Measurements from ENCODE around the gene ACSF3. TPM values are rescaled to one million over a fixed set of nuclear protein-coding genes. Genes with fewer than 3 reads are reported as not detected.

Gene ACSF3
- total RNA-seq, 4 donors from 2014 or later: 17.8 to 20.7 (median 19.4) TPM

DNA sequence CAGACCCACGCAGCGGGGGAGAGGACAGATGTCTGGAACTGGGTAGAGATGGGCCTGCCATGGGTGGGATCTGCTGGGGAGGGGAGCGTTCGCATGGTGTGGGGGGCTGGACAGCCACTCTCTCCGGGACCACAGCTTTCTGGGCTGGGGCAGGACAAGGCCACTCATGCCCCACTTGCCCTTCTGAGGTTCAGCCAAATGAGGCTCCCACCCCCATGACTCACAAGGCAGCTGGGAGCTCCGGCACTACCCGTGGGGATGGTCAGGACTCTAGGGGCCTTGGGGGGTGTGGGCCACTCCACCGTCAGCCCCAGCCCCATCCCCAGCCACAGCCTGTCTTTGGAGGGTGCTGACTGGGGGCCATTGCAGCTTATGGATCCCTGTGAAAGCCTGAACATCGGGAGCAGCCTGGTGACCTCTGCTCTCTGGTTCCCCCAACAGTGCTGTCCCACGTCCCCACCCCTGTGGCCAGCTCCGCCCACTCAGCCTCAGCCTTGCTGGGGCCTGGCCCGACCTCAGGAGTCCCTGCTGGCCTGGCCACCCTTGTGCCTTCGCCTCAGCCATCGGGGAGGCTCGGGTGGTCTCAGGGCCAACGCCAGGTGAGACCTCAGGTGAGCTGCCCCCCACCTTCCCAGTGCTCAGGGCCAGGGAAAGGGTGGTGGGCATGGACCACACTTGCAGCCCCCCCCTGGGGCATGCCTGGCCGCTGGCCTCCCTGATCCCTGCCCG lies 73.2 kb downstream of the ACSF3 start:
- H3K27me3 ChIP-seq: peaks cover 6 to 21% (median 15%) of the 10 kb centered on the region in 3 donors

GRCh38 chr16:89167425-89167941 lies 73.8 kb downstream of the ACSF3 start:
- Histone ChIP-seq H3K4me3 (peak overlapping the region in 1 of 4 donors; percentile 38), H3K36me3 (no peaks in the 10 kb centered on the region), H3K27ac (no peak overlapping the region), H3K27me3 (peaks cover 6 to 21% (median 15%) of the 10 kb centered on the region in 3 donors), H3K4me1 (peaks cover 8 to 15% of the 10 kb centered on the region in 2 donors), H3K9me3 (no peaks in the 10 kb centered on the region)
- DNase-seq: peak; percentile 52 to 74
- ATAC-seq: peak in 1 of 2 donors; percentile 20
- intact Hi-C loops (cut with DNase I; ENCODE audit: low total_unique reads) (loop anchor here (1.0 to 10.0 kb wide), 3 partner anchors 225 to 703 kb away; no protein-coding TSS in a partner anchor), in situ Hi-C loops (cut with MboI; ENCODE audit: low sequenced_read_pairs in 4 of 4) (no loop called here)
- TF ChIP-seq, protein P1, sequence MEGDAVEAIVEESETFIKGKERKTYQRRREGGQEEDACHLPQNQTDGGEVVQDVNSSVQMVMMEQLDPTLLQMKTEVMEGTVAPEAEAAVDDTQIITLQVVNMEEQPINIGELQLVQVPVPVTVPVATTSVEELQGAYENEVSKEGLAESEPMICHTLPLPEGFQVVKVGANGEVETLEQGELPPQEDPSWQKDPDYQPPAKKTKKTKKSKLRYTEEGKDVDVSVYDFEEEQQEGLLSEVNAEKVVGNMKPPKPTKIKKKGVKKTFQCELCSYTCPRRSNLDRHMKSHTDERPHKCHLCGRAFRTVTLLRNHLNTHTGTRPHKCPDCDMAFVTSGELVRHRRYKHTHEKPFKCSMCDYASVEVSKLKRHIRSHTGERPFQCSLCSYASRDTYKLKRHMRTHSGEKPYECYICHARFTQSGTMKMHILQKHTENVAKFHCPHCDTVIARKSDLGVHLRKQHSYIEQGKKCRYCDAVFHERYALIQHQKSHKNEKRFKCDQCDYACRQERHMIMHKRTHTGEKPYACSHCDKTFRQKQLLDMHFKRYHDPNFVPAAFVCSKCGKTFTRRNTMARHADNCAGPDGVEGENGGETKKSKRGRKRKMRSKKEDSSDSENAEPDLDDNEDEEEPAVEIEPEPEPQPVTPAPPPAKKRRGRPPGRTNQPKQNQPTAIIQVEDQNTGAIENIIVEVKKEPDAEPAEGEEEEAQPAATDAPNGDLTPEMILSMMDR (IDR thresholded peaks at IDR 0.05 in 4 of 5, conservative IDR thresholded peaks at IDR 0.05 in 1 of 5): peak; percentile 80 to 93 (median 83)
- TF ChIP-seq POLR2A (IDR thresholded peaks at IDR 0.05): no peak

More for the DNA sequence above, 73.2 kb downstream of the ACSF3 start:
- Histone ChIP-seq H3K4me3 (peak overlapping the region in 1 of 4 donors; percentile 38), H3K36me3 (no peaks in the 10 kb centered on the region), H3K4me1 (peaks cover 7 to 10% of the 10 kb centered on the region in 2 donors), H3K9me3 (no peaks in the 10 kb centered on the region), H3K27ac (no peak overlapping the region)
- intact Hi-C loops (cut with DNase I; ENCODE audit: low total_unique reads) (loop anchor here (1.0 to 10.0 kb wide), 3 partner anchors 225 to 702 kb away; no protein-coding TSS in a partner anchor), in situ Hi-C loops (cut with MboI; ENCODE audit: low sequenced_read_pairs in 4 of 4) (no loop called here)
- DNase-seq: no peak
- ATAC-seq: no peak
- no peak for TF ChIP-seq POLR2A (IDR thresholded peaks at IDR 0.05)
- TF ChIP-seq, protein P1 (IDR thresholded peaks at IDR 0.05 in 4 of 5, conservative IDR thresholded peaks at IDR 0.05 in 1 of 5): no peak

GRCh38 chr16:89168381-89169189 lies 74.9 kb downstream of the ACSF3 start:
- no peak for TF ChIP-seq POLR2A (IDR thresholded peaks at IDR 0.05)
- TF ChIP-seq, protein P1 (IDR thresholded peaks at IDR 0.05 in 4 of 5, conservative IDR thresholded peaks at IDR 0.05 in 1 of 5): no peak
- no peaks in the 10 kb centered on the region for H3K9me3 ChIP-seq
- intact Hi-C loops (cut with DNase I; ENCODE audit: low total_unique reads) (loop anchor here (10.0 kb wide), 1 partner anchor 704 kb away; no protein-coding TSS in a partner anchor), in situ Hi-C loops (cut with MboI; ENCODE audit: low sequenced_read_pairs in 4 of 4) (no loop called here)
- DNase-seq: no peak
- no peak for ATAC-seq
- no peaks in the 10 kb centered on the region for H3K36me3 ChIP-seq
- peaks cover 6 to 17% (median 15%) of the 10 kb centered on the region in 3 donors for H3K27me3 ChIP-seq
- H3K27ac ChIP-seq: no peak overlapping the region
- no peak overlapping the region for H3K4me3 ChIP-seq
- H3K4me1 ChIP-seq: peaks cover 19 to 26% of the 10 kb centered on the region in 2 donors

DNA sequence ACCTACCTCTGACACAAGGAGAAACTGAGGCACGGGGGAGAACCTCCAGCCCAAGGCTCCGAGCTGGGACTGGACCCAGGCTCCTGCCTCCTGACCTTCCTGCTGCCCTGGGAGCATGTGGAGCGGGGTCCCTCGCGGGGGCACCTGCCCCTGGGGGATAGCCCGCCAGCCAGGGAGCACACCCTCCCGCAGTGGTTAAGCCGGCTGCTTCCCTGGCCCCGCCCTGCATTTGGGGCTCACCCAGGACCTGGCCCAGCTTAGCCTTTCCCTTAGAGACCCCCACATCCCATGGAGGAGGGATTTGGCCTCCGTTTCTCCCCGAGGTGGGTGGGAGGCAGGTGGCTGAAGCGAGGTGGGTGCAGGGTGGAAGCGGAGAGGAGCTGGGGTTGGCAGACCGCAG lies 76.1 kb downstream of the ACSF3 start:
- TF ChIP-seq, protein P1 (IDR thresholded peaks at IDR 0.05 in 4 of 5, conservative IDR thresholded peaks at IDR 0.05 in 1 of 5): no peak
- no peak for TF ChIP-seq POLR2A (IDR thresholded peaks at IDR 0.05)
- intact Hi-C loops (cut with DNase I; ENCODE audit: low total_unique reads) (loop anchor here (2.0 to 10.0 kb wide), 4 partner anchors 31 to 705 kb away; partner anchors contain the start of genes APRT, SLC22A31 and SNAI3), in situ Hi-C loops (cut with MboI; ENCODE audit: low sequenced_read_pairs in 4 of 4) (no loop called here)

More for the DNA sequence above, 76.1 kb downstream of the ACSF3 start:
- Histone ChIP-seq H3K36me3 (no peaks in the 10 kb centered on the region), H3K4me1 (peaks cover 30 to 38% of the 10 kb centered on the region in 2 donors), H3K9me3 (no peaks in the 10 kb centered on the region), H3K27ac (no peak overlapping the region), H3K4me3 (no peak overlapping the region), H3K27me3 (peaks cover 4 to 13% (median 11%) of the 10 kb centered on the region in 3 donors)
- ATAC-seq (no peak), DNase-seq (no peak)

Data from gastrocnemius medialis (tissue), 4 donors.